AML-193 (cell line): ENCODE results near the gene DNAJA4.

Source experiments
- DNase-seq, 2 experiments: peaks; one replicate each; lab custom pipeline; 2025; lab: John Stamatoyannopoulos, UW

The DNAJA4 gene

GRCh38 chr15:78280319-78281072 lies 16.1 kb downstream of the DNAJA4 start:
- no peak for DNase-seq

DNA sequence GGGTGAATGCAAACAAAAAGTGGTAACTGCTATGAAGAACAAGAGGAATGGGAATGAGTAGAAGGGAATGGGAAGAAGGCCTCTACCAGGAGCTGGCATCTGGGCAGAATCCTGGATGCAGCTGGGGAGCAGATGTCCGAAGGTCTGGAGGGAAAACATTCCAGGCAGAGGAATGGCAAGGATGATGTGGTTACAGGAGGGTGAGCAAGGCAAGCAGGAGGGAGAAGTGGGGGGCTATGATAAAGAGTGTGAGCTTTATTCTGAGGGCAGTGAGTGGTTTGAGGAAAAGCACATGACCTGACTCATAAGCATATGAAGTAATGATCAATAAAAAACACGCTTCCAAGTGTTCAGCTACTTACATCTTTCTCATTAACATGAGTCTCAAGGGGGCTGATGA lies 18.0 kb downstream of the DNAJA4 start:
- no peak for DNase-seq

- no peak for DNase-seq
Measured at GRCh38 chr15:78284758-78285157, 20.4 kb downstream of the DNAJA4 start.

DNA sequence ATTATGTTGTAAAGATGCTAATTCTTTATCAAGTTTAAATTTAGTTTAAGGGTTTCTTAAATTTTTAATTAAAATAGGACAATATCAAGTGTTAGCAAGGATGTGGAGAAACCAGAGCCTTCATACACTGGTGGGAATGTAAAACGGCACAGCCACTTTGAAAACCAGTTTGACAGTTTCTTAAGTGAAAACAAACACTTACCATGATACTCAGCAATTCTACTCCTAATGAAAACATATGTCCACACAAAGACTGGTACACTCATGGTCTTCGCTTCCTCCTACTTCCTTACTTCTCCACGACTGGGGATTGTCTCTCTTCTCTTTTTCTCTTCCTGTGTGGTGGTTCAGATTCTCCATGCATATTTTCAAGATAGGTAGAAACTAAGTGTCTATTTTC lies 25.9 kb downstream of the DNAJA4 start:
- no peak for DNase-seq

DNA sequence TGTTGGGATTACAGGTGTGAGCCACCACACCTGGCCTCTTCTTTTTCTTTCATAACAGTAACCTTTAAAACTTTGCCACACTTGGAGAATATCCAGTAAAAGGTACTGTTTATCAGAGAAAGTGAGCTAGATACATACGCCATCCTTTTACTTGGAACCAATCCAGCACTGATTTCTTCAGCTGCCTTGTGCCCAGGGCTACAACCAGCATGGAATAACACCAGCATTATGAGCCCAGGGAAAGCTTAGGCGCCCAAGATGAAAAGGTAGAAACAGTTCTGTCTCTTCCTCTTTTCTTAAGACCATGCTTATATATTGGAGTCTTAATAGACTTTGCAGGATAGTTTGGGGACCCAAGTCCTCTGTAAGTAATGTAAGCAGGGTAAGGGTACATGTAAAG lies 26.7 kb downstream of the DNAJA4 start:
- DNase-seq, result no peak

DNA sequence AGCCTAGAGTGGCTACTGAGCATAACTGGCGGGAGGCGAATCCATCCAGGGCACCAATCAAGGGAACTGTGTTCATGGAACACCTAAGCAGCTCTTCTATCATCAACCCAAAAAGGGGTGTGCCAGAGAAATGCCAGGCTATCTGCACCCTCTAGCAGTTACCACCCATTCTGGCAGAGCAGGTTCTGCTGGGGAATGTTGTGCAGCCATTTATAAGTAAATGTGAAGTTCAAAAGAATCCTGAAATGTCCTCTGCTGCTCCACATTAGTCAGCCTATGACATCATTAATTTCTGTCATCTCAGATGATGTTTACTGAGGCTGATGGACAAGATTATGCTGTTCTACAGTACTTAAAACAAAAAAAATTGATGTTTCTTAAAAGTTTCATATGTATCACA lies 27.3 kb downstream of the DNAJA4 start:
- DNase-seq, result no peak

DNA sequence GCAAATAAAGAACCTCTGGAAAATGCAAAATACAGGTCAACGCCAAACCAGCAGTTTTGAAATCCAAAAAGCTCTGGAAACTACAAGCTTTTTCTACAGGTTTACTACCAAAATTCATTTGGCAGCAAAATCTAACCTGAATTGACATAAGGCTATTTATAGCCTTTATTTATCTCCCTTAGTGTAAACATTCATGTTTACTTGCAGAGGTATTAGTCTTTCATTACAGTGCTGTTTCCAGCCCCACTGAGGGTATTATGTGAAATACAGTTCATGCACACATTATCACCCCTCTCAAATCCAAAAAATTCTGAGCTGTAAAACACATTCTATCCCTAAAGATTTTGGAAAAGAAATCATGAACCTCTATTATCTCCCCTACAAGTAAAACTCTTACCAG lies 27.9 kb downstream of the DNAJA4 start:
- DNase-seq, result no peak

DNA sequence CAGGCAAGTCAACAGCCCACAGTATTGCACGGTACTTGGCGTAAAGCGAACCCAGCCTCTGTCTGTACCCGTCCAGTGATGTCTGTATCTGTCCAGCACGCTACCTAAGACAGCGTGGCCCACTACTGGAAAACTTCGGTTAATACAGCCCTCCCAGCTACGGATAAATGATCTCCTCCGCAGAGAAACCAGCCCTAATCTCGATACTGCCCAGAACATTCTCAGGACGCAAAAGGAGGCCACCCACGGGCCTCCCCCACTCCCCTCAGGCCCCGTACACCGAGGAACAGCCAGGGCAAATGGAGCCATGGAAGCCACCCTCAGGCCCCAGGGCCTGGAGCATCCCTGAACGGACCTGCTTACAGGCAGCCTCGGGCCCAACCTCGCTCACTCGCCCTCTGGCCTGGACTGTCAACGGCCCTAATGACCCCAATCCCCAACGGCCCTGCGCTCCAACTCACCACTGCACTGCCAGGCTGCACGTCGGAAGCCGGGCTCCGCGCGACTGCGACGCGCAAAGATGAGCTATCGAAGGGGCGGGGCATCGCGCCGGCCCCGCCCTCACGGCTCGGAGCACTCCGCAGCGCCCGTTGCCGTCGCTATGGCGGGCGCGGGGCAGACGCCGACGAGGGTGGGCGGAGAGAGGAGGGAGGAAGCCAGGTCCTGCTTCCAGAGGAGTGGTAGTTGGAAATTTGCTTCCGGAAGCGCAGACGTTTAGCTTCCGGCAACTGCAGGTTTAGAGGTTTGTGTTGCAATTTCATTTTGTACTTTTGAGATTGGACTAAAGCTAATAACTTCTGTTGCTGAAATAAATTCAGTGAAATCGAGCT lies 35.0 kb downstream of the DNAJA4 start, which contains the start of gene SKIC8:
TSS of gene SKIC8 (minus strand) at position 509 of the 830 bp plus-strand sequence. CDS start 3,923 bp downstream, outside the sequence.
- DNase-seq, result peak; percentile 96

DNA sequence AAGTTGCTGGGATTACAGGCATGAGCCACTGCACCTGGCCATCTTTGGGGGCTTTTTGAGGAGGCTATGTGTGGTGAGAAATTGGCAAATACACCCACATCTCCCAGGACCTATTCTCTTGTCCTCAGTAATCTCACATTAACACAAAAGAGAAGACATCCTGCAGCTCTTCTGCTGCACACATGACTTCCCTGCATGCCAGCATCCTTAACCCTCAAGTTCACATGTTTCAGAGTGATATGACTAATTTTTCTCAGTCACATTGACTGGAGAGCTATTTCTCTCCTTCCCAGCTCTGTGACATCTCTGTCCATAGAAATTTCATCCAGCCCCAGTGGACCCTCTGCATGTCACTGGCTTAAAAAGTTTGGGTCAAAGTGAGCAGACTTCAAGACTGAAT lies 37.0 kb downstream of the DNAJA4 start:
- DNase-seq, result no peak

DNA sequence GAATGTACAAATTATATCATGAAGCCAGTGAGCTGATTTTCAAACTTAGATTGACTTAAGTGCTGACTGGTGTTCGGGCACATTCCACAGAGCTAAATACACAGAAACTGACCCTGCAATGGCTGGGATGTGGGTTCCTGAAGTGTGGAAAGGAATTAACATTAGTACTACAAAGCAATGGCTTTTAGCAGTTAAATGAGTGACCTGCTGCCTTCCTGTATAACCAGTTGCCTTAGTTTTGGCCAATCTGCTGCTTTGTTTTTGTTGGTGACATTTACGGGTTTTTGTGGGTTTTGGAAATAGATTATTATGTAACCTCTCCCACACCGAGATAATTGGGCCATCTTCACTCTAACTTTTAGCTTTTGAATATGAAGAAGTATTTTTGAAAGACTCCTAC lies 37.5 kb downstream of the DNAJA4 start:
- peak; percentile 84 to 92 for DNase-seq

- peak in 1 of 2 experiments; percentile 21 for DNase-seq
Measured at GRCh38 chr15:78302579-78303312, 38.4 kb downstream of the DNAJA4 start.

- no peak for DNase-seq
Measured at GRCh38 chr15:78304216-78305066, 40.1 kb downstream of the DNAJA4 start.

DNA sequence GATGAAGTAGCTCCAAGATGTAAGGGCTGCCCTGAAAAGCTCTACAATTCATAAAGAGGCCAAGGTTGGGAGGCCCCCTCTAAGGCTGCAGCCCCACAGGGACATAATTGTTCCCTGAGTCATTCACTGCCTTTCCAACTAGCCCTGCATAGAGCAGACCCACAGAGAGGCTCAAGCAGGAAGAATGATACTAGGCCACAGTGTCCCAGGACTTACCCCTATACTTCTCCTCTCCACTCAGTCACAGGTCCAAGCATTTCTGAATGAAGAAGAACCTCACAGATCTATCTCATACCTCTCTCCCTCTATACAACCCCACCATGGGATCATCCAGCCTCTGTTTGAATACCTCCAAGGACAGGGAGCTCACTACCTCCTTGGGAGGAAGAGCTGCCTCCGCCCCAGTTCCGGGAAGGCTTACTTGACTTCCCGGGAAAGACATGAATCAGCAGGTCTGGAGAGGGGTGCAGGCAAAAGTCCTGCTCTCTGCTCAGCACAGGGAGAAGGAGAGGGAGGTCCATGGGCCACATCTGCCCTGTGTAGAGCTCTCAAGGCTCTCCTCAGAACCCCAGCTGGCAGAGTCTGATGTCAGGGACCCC lies 41.9 kb downstream of the DNAJA4 start:
- DNase-seq, result no peak

DNA sequence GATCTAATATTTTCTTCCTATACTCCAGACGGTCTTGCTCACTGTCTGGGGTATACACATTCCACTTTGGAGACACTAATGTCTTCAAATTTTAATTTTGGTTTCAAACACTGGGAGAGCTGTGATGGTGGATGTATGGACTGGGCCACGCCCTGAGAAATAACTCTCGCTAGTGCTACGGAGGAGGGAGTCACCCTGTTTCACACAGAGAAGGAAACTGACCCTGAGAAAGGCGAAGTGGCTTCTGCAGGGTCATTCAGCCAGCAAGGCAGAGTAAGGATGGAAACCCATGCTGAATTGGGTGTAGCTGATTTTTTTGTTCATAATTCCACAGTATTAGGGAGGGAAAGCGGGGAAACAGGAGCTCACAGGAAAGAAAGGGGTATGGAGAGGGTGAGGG lies 43.6 kb downstream of the DNAJA4 start:
- no peak for DNase-seq

GRCh38 chr15:78308422-78309032 lies 44.2 kb downstream of the DNAJA4 start:
- DNase-seq, result peak; percentile 23 to 53

DNA sequence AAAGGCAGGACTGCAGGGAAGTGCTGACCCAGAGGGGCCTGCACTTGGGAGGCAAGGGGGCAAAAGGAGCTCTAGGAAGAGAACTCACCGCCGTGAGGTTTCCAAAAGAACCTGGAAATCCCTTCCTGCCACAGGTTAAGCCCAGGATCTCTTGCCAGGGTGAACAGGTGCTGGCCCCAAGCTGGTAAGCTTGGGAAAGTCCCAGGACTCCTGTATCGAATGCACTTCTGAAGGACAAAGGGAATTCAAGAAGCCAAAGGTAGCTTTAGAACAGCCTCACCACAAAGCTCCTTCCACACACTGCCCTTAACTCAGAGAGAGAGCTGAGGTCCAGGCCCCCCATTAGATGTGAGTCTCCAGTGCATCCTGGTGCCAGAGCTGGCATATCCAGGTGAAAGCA lies 46.9 kb downstream of the DNAJA4 start:
- DNase-seq, result no peak

DNA sequence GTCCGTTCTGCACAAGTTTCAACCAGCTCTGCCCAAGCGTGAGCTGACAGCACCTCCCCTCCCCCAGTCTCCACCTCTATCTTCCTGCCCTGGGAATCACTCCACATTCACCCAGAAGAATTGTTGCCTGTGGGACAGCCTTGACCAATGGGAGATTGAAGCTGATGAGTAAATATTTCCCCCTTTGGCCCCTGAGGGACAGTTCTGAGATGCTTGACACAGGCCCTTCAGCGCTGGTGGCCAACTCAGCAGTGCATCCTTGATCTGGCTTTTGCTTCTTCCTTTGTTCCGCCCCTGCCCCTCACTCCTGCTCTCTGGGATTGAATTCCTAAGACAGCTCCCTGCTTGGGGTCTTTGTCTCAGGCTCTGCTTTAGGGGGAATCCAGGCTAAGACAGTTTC lies 48.2 kb downstream of the DNAJA4 start:
- no peak for DNase-seq

DNA sequence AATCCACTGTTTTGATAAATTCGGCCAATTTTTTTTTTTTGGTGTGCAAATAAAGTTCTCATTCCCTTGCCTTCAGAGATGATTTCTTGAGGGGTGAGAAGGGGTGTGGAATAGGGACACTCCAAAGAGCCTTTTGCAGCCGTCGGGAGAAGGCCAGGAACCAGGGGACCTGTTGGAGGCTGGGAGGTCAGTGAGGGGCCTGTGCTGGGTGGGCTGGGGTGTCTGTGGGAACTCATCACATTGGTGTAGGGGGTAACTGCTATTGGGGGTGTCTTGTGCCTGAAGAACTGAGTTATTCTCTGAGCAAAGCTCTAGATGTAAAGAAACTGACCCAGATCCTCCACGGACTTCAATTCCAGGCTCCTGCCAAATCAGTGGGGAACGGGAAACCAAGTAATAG lies 48.6 kb downstream of the DNAJA4 start:
- DNase-seq, result no peak

GRCh38 chr15:78313383-78313782 lies 49.0 kb downstream of the DNAJA4 start:
- DNase-seq, result no peak

- no peak for DNase-seq
Measured at GRCh38 chr15:78314181-78314581, 49.8 kb downstream of the DNAJA4 start.
